HepG2 (cell line): ENCODE measurements around the gene BCKDHA. TPM values are rescaled to one million over a fixed set of nuclear protein-coding genes. Genes with fewer than 3 reads are reported as not detected.
A peak's percentile ranks its signal among the peaks of the same experiment; 100 is the strongest.

Source experiments
- KDM2A ChIP-seq: sonication (generic); formaldehyde crosslinking; IDR thresholded peaks from 2 replicates; pipeline ENCODE4 v1.4.0; 2020; ENCODE audit warnings: low read depth, missing genetic modification reagents, borderline replicate concordance
- KLF11 ChIP-seq: IDR thresholded peaks from 2 replicates; pipeline ENCODE4 v1.6.1; 2016; ENCODE audit warnings: missing compliant biosample characterization
- MLXIP ChIP-seq: sonication (generic); formaldehyde crosslinking; IDR thresholded peaks from 2 replicates; pipeline ENCODE4 v1.9.0; 2021; ENCODE audit warnings: missing genetic modification reagents, borderline replicate concordance
- NFIB ChIP-seq: sonication (generic); formaldehyde crosslinking; IDR thresholded peaks from 2 replicates; pipeline ENCODE4 v1.9.0; 2021; ENCODE audit warnings: missing genetic modification reagents, mild to moderate bottlenecking, borderline replicate concordance
- PHF21A ChIP-seq: sonication (generic); formaldehyde crosslinking; IDR thresholded peaks from 2 replicates; pipeline ENCODE4 v1.5.0; 2020; ENCODE audit warnings: mild to moderate bottlenecking, missing genetic modification reagents
- SKI ChIP-seq: fragments of 450-650 bp; IDR thresholded peaks from one replicate; pipeline ENCODE4 v1.6.1; 2018; ENCODE audit warnings: mild to moderate bottlenecking; ENCODE audit not compliant: partially characterized antibody
- ZBED4 ChIP-seq: sonication (generic); formaldehyde crosslinking; IDR thresholded peaks from 2 replicates; pipeline ENCODE4 v1.4.0; 2020; ENCODE audit warnings: missing genetic modification reagents, borderline replicate concordance
- ZBTB7A ChIP-seq: sonication (generic); formaldehyde crosslinking; IDR thresholded peaks from 2 replicates; pipeline ENCODE4 v1.8.0; 2022; ENCODE audit warnings: mild to moderate bottlenecking, missing genetic modification reagents
- ZNF615 ChIP-seq: sonication (generic); formaldehyde crosslinking; IDR thresholded peaks from 2 replicates; pipeline ENCODE4 v1.5.0; 2020; ENCODE audit warnings: mild to moderate bottlenecking, missing genetic modification reagents, borderline replicate concordance
- ZNF646 ChIP-seq: sonication (generic); formaldehyde crosslinking; IDR thresholded peaks from 2 replicates; pipeline ENCODE4 v1.9.0; 2021; ENCODE audit warnings: mild to moderate bottlenecking, missing genetic modification reagents
- ZNF780A ChIP-seq: sonication (generic); formaldehyde crosslinking; IDR thresholded peaks from 2 replicates; pipeline ENCODE4 v1.8.0; 2022; ENCODE audit warnings: mild to moderate bottlenecking, missing genetic modification reagents, moderate library complexity
- ZNF800 ChIP-seq: sonication (generic); formaldehyde crosslinking; IDR thresholded peaks from 2 replicates; pipeline ENCODE4 v1.4.0; 2020; ENCODE audit warnings: missing genetic modification reagents
- polyA plus RNA-seq, 8 experiments: library from polyadenylated mRNA; depleted of rRNA in 3 of 8; stranded (reverse) in 7 of 8; unstranded in 1 of 8; fragments of >200 nt; fragmentation: Illumina TruSeq in 4 of 8; extraction: Trizol in 4 of 8; gene quantifications; 2 replicates each; pipeline versions ENCODE4 v1.2.1 to v1.2.3, GENCODE V29; 2011 to 2016; ENCODE audit warnings: low read depth in 4 of 8, missing spikeins in 1 of 8, mixed read lengths in 1 of 8; ENCODE audit not compliant: insufficient read depth in 1 of 8
- total RNA-seq, 5 experiments: library from RNA; depleted of rRNA; stranded (reverse); fragments of >200 nt; fragmentation: Illumina TruSeq; extraction: Trizol; gene quantifications; 2 replicates each; pipeline ENCODE4 v1.2.3, GENCODE V29; 2016; ENCODE audit warnings: low read depth in 1 of 5

BCKDHA gene
- total and polyA plus RNA-seq, 2 of the 13 experiments (the other 11 are each of a cell fraction or from before 2014, with no cell fraction given), result 11.8 to 31.5 TPM

GRCh38 chr19:41353466-41354342, 43.9 kb upstream of the BCKDHA start, which contains the start of gene TGFB1 (continued):
- TF ChIP-seq MLXIP (CRISPR knock-in tag) (no peak), KLF11 (no peak), PHF21A (no peak), ZNF780A (CRISPR knock-in tag) (0 out of 2 replicates have a peak, but pooled peaks have one; percentile 44), KDM2A (CRISPR knock-in tag) (peak; percentile 72; the same call in 1 of the 2 replicates), ZNF800 (CRISPR knock-in tag) (no peak), SKI (peak; percentile 62), NFIB (CRISPR knock-in tag) (no peak), ZBED4 (no peak), ZNF646 (CRISPR knock-in tag) (no peak), ZBTB7A (CRISPR knock-in tag) (peak; percentile 55; the same call in 1 of the 2 replicates), ZNF615 (CRISPR knock-in tag) (no peak)
